IPS DF 6.9 (cell line): ENCODE data around the gene CLSTN1.

Experiments used
- DNase-seq: peaks from one replicate; pipeline ENCODE4 v3.0.0-alpha.2; 2013; ENCODE audit warnings: low read depth, low spot score
- H3K27ac ChIP-seq: one replicate; pipeline ENCODE4 v1.5.1; 2013; ENCODE audit warnings: low read length, control low read depth
- H3K27me3 ChIP-seq: 2 replicates; pipeline ENCODE4 v1.6.1; 2013; ENCODE audit warnings: mild to moderate bottlenecking, low read length; ENCODE audit not compliant: control insufficient read depth, insufficient read depth
- H3K36me3 ChIP-seq: 2 replicates; pipeline ENCODE4 v1.6.1; 2013; ENCODE audit warnings: low read length; ENCODE audit not compliant: control insufficient read depth, insufficient read depth
- H3K4me1 ChIP-seq: 2 replicates; pipeline ENCODE4 v1.6.1; 2013; ENCODE audit warnings: low read length; ENCODE audit not compliant: control insufficient read depth, insufficient read depth
- H3K4me3 ChIP-seq: 2 replicates; pipeline ENCODE4 v1.5.1; 2013; ENCODE audit warnings: mild to moderate bottlenecking, low read length
- H3K9me3 ChIP-seq: 2 replicates; pipeline ENCODE4 v1.6.1; 2013; ENCODE audit warnings: low read length, inconsistent platforms; ENCODE audit not compliant: control insufficient read depth, insufficient read depth
- WGBS: extraction: QIAGEN DNeasy Blood & Tissue Kit; methylation state at CpG from one replicate; pipeline ENCODE4 v1.1.7; 2013; ENCODE audit warnings: mixed read lengths, missing lambda C conversion rate; ENCODE audit not compliant: insufficient read length, insufficient coverage; 5-methylcytosine and 5-hydroxymethylcytosine counted together

Gene CLSTN1

GRCh38 chr1:9723926-9724325 lies 99.8 kb downstream of the CLSTN1 start:
- H3K27me3 ChIP-seq = no peaks in the 10 kb centered on the region
- H3K4me1 ChIP-seq = peaks cover 7% of the 10 kb centered on the region
- H3K36me3 ChIP-seq = peaks cover 9% of the 10 kb centered on the region; the same call in 1 of the 2 replicates
- H3K9me3 ChIP-seq = no peaks in the 10 kb centered on the region
- WGBS = no CpG with 5 or more reads among the region's 6 CpGs
- DNase-seq = no peak
- H3K4me3 ChIP-seq = no peak overlapping the region
- no peak overlapping the region for H3K27ac ChIP-seq

DNA sequence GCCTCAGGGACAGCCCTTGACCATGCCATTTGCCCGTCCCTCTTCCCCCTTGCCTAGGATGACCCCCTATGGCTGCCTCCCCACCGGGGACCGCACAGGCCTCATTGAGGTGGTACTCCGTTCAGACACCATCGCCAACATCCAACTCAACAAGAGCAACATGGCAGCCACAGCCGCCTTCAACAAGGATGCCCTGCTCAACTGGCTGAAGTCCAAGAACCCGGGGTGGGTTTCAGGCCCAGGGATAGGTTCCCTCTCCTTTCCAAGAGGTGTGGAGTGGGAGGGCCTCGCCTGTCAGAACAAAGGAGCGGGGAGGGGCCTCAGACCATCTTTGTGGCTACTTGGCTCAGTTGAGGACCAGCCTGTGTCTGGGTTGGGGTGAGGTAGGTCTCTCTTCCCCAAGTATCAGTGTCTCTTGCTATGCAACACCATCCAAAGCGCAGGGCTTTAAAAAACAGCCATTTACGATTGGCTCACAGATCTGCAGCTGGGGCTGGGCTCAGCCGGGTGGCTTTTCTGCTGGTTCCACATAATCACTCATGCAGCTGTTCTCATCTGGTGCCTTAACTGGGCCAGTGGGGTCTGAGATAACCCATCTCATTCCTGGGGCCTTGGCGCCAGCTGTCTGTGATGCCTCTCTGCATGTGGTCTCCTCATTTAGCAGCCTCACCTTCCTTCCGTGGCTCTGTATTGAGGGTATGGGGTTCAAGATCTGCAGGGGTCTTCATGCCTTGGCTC lies 100.5 kb downstream of the CLSTN1 start:
- Histone ChIP-seq H3K27ac (no peak overlapping the region), H3K9me3 (no peaks in the 10 kb centered on the region), H3K4me3 (no peak overlapping the region), H3K4me1 (peaks cover 7% of the 10 kb centered on the region), H3K36me3 (0 out of 2 replicates have a peak, but pooled peaks cover 5% of the 10 kb centered on the region), H3K27me3 (no peaks in the 10 kb centered on the region)
- WGBS = no CpG with 5 or more reads among the region's 14 CpGs
- no peak for DNase-seq

GRCh38 chr1:9722378-9722749 lies 101.4 kb downstream of the CLSTN1 start:
- no CpG with 5 or more reads among the region's 10 CpGs for WGBS
- peaks cover 10% of the 10 kb centered on the region for H3K4me1 ChIP-seq
- DNase-seq = no peak
- no peaks in the 10 kb centered on the region for H3K27me3 ChIP-seq
- H3K9me3 ChIP-seq = no peaks in the 10 kb centered on the region
- 0 out of 2 replicates have a peak, but pooled peaks cover 5% of the 10 kb centered on the region for H3K36me3 ChIP-seq
- no peak overlapping the region for H3K4me3 ChIP-seq
- H3K27ac ChIP-seq = no peak overlapping the region

GRCh38 chr1:9721606-9722377 lies 102.0 kb downstream of the CLSTN1 start:
- Histone ChIP-seq H3K9me3 (no peaks in the 10 kb centered on the region), H3K4me1 (peaks cover 15% of the 10 kb centered on the region), H3K36me3 (peaks cover 8% of the 10 kb centered on the region; the same call in 1 of the 2 replicates), H3K27me3 (no peaks in the 10 kb centered on the region), H3K4me3 (no peak overlapping the region), H3K27ac (no peak overlapping the region)
- whole genome bisulfite sequencing = no CpG with 5 or more reads among the region's 29 CpGs
- DNase-seq = no peak

DNA sequence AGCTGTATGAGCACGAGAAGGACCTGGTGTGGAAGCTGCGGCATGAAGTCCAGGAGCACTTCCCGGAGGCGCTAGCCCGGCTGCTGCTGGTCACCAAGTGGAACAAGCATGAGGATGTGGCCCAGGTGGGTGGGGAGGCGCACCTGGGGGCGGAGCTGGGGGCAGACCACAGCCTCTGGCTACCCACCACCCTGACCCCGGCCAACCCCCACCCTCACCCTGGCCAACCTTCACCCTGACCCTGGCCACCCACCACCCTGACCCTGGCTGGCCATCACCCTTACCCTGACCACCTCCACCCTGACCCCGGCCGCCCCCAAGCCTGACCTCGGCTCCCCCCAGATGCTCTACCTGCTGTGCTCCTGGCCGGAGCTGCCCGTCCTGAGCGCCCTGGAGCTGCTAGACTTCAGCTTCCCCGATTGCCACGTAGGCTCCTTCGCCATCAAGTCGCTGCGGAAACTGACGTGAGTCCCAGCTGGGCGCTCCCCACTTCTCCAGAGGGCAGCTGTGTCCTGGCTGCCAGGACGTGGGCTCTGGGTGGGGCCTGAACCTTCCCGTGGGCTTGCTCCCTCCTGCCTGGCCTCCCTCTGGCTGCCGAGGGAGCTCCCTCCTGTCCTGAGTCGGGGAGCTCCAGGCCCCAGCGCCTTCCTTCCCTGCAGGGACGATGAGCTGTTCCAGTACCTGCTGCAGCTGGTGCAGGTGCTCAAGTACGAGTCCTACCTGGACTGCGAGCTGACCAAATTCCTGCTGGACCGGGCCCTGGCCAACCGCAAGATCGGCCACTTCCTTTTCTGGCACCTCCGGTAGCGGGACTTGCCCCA lies 102.8 kb downstream of the CLSTN1 start:
- no peak for DNase-seq
- peaks cover 9% of the 10 kb centered on the region; the same call in 1 of the 2 replicates for H3K36me3 ChIP-seq
- no peaks in the 10 kb centered on the region for H3K27me3 ChIP-seq
- WGBS = no CpG with 5 or more reads among the region's 34 CpGs
- H3K4me1 ChIP-seq = peaks cover 17% of the 10 kb centered on the region
- H3K27ac ChIP-seq = no peak overlapping the region
- no peaks in the 10 kb centered on the region for H3K9me3 ChIP-seq
- H3K4me3 ChIP-seq = no peak overlapping the region

DNA sequence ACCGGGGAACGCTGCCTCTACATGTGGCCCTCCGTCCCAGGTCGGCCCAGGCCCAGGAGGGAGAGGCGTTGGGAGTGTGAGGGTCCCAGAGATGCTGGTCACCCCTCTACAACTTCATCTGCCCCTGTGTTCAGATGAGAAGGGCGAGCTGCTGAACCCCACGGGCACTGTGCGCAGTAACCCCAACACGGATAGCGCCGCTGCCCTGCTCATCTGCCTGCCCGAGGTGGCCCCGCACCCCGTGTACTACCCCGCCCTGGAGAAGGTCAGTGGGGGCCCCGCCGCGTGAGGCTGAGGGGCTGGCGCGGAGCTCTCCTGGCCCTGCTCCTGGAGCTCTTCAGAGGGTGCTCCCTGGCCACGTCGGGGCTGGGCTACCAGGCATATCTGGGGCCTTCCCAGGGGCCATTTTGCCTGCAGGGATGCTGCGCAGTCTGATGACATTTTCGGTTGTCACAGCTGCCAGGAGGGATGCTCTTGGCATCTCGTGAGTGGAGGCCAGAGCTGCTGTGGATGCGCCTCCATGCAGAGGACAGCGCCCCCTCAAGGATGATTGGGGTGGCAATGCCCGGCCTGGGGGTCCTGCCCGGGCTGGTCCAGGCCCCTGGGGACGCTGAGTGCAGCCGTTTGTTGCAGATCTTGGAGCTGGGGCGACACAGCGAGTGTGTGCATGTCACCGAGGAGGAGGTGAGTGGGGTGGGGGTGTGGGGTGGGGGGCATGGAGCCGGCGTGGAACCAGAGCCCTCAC lies 103.6 kb downstream of the CLSTN1 start:
- Histone ChIP-seq H3K27ac (no peak overlapping the region), H3K4me1 (peaks cover 21% of the 10 kb centered on the region)

GRCh38 chr1:9718006-9718680 lies 105.6 kb downstream of the CLSTN1 start:
- no peaks in the 10 kb centered on the region for H3K9me3 ChIP-seq
- no CpG with 5 or more reads among the region's 10 CpGs for WGBS

More for the DNA sequence above, 103.6 kb downstream of the CLSTN1 start:
- Histone ChIP-seq H3K4me3 (no peak overlapping the region), H3K27me3 (no peaks in the 10 kb centered on the region), H3K9me3 (no peaks in the 10 kb centered on the region), H3K36me3 (peaks cover 9% of the 10 kb centered on the region; the same call in 1 of the 2 replicates)
- no CpG with 5 or more reads among the region's 36 CpGs for WGBS
- no peak for DNase-seq

DNA sequence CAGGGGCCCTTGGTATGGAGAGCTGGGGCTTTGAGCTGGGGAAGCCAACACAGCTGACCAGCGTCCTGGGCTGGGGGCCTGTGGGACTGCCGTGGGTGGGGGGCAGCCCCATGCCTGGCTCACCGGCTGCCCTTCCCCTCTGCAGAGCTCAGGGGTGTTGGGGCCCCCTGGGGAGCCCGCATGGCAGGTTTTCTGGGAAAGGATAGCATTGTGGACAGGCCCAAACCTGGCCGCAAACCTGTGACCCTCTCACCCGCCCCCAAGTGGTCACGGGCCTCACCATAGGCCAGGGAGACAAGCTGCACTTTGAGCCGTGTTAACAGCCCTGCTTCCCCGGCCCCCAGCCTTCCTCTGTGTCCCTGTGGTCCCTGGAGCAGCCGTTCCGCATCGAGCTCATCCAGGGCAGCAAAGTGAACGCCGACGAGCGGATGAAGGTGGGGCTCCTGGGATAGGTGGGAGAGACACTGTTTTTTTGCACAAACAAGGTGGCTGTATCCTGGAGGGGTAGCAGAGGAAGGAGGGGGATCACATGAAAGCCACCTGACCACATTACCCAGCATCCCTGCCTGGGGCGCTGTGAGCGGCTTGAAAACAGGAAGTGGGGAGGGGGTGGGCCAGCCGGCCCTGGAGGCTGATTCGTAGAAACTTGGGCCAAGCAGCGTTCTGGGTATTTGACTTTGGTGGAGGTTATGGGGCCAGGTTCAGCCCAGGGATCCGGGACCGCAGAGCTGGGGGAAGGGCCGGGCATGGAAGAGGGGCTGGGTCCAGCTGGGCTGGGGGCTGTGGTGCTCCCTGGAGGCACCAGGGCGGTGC lies 106.4 kb downstream of the CLSTN1 start:
- DNase-seq = no peak
- Histone ChIP-seq H3K4me3 (no peak overlapping the region), H3K27me3 (no peaks in the 10 kb centered on the region), H3K4me1 (peaks cover 22% of the 10 kb centered on the region), H3K36me3 (peaks cover 4% of the 10 kb centered on the region; the same call in 1 of the 2 replicates), H3K27ac (no peak overlapping the region), H3K9me3 (no peaks in the 10 kb centered on the region)
- WGBS = no CpG with 5 or more reads among the region's 25 CpGs

More at GRCh38 chr1:9718006-9718680, 105.6 kb downstream of the CLSTN1 start:
- no peak for DNase-seq
- Histone ChIP-seq H3K36me3 (peaks cover 4% of the 10 kb centered on the region; the same call in 1 of the 2 replicates), H3K4me1 (peaks cover 22% of the 10 kb centered on the region), H3K27ac (no peak overlapping the region), H3K27me3 (no peaks in the 10 kb centered on the region), H3K4me3 (no peak overlapping the region)
